HepG2 (cell line): ENCODE measurements around the gene PPP1R9B. TPM values are rescaled to one million over a fixed set of nuclear protein-coding genes. Genes with fewer than 3 reads are reported as not detected.

Experiments used
- CHCHD3 ChIP-seq: sonication (generic); formaldehyde crosslinking; IDR thresholded peaks from 2 replicates; pipeline ENCODE4 v1.8.0; 2022; ENCODE audit warnings: mild to moderate bottlenecking, missing genetic modification reagents, moderate library complexity
- MAF1 ChIP-seq: sonication (generic); formaldehyde crosslinking; IDR thresholded peaks from 2 replicates; pipeline ENCODE4 v1.5.0; 2020; ENCODE audit warnings: missing genetic modification reagents, borderline replicate concordance
- MZF1 ChIP-seq: sonication (generic); formaldehyde crosslinking; IDR thresholded peaks from 2 replicates; pipeline ENCODE4 v1.8.1; 2023; ENCODE audit warnings: mild to moderate bottlenecking, missing genetic modification reagents, borderline replicate concordance
- NBN ChIP-seq: fragments of 450-650 bp; conservative IDR thresholded peaks from 2 replicates; pipeline ENCODE4 v1.6.1; 2017
- NKX3-1 ChIP-seq: sonication (generic); formaldehyde crosslinking; IDR thresholded peaks from 2 replicates; pipeline ENCODE4 v1.5.0; 2020; ENCODE audit warnings: missing genetic modification reagents
- NR2F2 ChIP-seq: IDR thresholded peaks from 2 replicates; pipeline ENCODE4 v1.6.1; 2012; ENCODE audit warnings: low read depth, inconsistent platforms, borderline replicate concordance
- SPEN ChIP-seq: sonication (generic); formaldehyde crosslinking; IDR thresholded peaks from 2 replicates; pipeline ENCODE4 v1.5.1; 2020; ENCODE audit warnings: low read depth, mild to moderate bottlenecking, missing genetic modification reagents
- ZEB1 ChIP-seq: IDR thresholded peaks from 2 replicates; pipeline ENCODE4 v1.6.1; 2012; ENCODE audit warnings: mild to moderate bottlenecking, low read depth, inconsistent platforms; ENCODE audit not compliant: insufficient replicate concordance
- ZIK1 ChIP-seq: sonication (generic); formaldehyde crosslinking; IDR thresholded peaks from 2 replicates; pipeline ENCODE4 v1.5.0; 2020; ENCODE audit warnings: mild to moderate bottlenecking, low read depth, missing genetic modification reagents, borderline replicate concordance
- ZNF460 ChIP-seq: sonication (generic); formaldehyde crosslinking; IDR thresholded peaks from 2 replicates; pipeline ENCODE4 v1.5.1; 2020; ENCODE audit warnings: missing genetic modification reagents, mild to moderate bottlenecking, borderline replicate concordance
- ZNF589 ChIP-seq: sonication (generic); formaldehyde crosslinking; conservative IDR thresholded peaks from 2 replicates; pipeline ENCODE4 v1.8.0; 2022; ENCODE audit warnings: mild to moderate bottlenecking, moderate library complexity, missing genetic modification reagents
- ZNF720 ChIP-seq: sonication (generic); formaldehyde crosslinking; IDR thresholded peaks from 2 replicates; pipeline ENCODE4 v1.4.0; 2020; ENCODE audit warnings: missing genetic modification reagents
- ZNF839 ChIP-seq: sonication (generic); formaldehyde crosslinking; IDR thresholded peaks from 2 replicates; pipeline ENCODE4 v1.4.0; 2020; ENCODE audit warnings: missing genetic modification reagents, mild to moderate bottlenecking, borderline replicate concordance
- polyA plus RNA-seq, 8 experiments: library from polyadenylated mRNA; depleted of rRNA in 3 of 8; stranded (reverse) in 7 of 8; unstranded in 1 of 8; fragments of >200 nt; fragmentation: Illumina TruSeq in 4 of 8; extraction: Trizol in 4 of 8; gene quantifications; 2 replicates each; pipeline versions ENCODE4 v1.2.1 to v1.2.3, GENCODE V29; 2011 to 2016; ENCODE audit warnings: low read depth in 4 of 8, missing spikeins in 1 of 8, mixed read lengths in 1 of 8; ENCODE audit not compliant: insufficient read depth in 1 of 8
- total RNA-seq, 5 experiments: library from RNA; depleted of rRNA; stranded (reverse); fragments of >200 nt; fragmentation: Illumina TruSeq; extraction: Trizol; gene quantifications; 2 replicates each; pipeline ENCODE4 v1.2.3, GENCODE V29; 2016; ENCODE audit warnings: low read depth in 1 of 5
- TF ChIP-seq, protein P1 (sequence below): sonication (generic); formaldehyde crosslinking; IDR thresholded peaks from 2 replicates; pipeline ENCODE4 v1.5.0; 2020; ENCODE audit warnings: missing genetic modification reagents, mild to moderate bottlenecking, borderline replicate concordance
- TF ChIP-seq, protein P2 (sequence below): sonication (generic); formaldehyde crosslinking; IDR thresholded peaks from 2 replicates; pipeline ENCODE4 v1.4.0; 2020; ENCODE audit warnings: mild to moderate bottlenecking, missing genetic modification reagents
- TF ChIP-seq, protein P3 (sequence below): sonication (generic); formaldehyde crosslinking; IDR thresholded peaks from 2 replicates; pipeline ENCODE4 v1.4.0; 2020; ENCODE audit warnings: missing genetic modification reagents
- TF ChIP-seq, protein P4 (sequence below): sonication (generic); formaldehyde crosslinking; IDR thresholded peaks from 2 replicates; pipeline ENCODE4 v1.4.0; 2020; ENCODE audit warnings: low read depth, missing genetic modification reagents
- TF ChIP-seq, protein P5 (sequence below): sonication (generic); formaldehyde crosslinking; IDR thresholded peaks from 2 replicates; pipeline ENCODE4 v1.5.0; 2020; ENCODE audit warnings: missing genetic modification reagents
- TF ChIP-seq, protein P6 (sequence below): sonication (generic); formaldehyde crosslinking; IDR thresholded peaks from 2 replicates; pipeline ENCODE4 v1.4.0; 2020; ENCODE audit warnings: mild to moderate bottlenecking, missing genetic modification reagents

The PPP1R9B gene
- total and polyA plus RNA-seq, 2 of the 13 experiments (the other 11 are each of a cell fraction or from before 2014, with no cell fraction given): 9.4 to 15.8 TPM

DNA sequence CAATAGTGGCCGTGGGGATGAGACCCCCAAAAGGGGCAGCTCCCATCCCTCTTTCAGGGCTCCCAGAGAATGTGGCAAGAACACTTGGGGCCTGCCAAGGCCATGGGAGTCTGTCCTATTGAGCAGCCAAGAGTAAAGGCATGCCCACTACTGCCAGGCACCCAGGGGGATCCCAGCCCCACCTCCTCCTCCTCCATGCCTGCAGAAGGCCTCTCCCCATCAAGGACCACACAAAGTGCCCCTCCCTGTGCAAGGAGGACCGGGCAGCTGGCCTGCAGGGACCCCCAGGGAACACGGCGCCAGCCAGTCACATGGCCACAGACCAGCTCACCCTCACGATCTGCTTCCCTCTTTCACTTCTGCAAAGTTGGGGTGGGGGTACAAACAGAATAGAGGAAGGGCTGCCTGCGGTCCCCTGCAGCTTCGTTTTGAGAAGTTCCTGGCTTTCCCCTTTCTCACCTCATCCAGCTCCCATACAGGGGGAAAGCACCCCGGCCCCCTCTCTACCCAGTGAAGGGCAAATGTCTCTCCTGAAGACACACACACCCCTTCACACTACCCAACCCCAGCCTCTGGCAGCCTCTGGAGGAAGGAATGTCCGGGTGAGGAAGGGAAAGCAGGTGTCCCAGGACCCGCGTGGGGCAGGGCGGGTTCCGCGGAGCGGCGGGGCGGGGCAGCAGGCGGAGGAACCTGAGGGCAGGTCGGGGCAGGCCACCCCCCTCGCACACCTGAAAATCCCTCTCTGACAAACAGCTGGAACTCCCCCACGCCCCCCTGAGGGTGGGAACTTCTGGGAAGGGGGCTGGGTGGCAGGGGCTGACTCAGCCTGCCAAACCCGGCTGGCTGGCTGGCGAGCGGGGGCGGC lies 2.0 kb downstream of the PPP1R9B start (continued):
- TF ChIP-seq, protein P1, sequence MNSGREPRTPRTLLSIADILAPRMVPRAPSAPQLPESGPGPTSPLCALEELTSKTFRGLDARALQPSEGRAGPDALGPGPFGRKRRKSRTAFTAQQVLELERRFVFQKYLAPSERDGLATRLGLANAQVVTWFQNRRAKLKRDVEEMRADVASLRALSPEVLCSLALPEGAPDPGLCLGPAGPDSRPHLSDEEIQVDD (CRISPR knock-in tag): no peak
- TF ChIP-seq, protein P2, sequence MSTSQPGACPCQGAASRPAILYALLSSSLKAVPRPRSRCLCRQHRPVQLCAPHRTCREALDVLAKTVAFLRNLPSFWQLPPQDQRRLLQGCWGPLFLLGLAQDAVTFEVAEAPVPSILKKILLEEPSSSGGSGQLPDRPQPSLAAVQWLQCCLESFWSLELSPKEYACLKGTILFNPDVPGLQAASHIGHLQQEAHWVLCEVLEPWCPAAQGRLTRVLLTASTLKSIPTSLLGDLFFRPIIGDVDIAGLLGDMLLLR (CRISPR knock-in tag): no peak
- TF ChIP-seq ZNF839 (CRISPR knock-in tag): no peak
- TF ChIP-seq NKX3-1 (CRISPR knock-in tag): no peak
- TF ChIP-seq ZEB1: peak; percentile 63
- TF ChIP-seq, protein P3, sequence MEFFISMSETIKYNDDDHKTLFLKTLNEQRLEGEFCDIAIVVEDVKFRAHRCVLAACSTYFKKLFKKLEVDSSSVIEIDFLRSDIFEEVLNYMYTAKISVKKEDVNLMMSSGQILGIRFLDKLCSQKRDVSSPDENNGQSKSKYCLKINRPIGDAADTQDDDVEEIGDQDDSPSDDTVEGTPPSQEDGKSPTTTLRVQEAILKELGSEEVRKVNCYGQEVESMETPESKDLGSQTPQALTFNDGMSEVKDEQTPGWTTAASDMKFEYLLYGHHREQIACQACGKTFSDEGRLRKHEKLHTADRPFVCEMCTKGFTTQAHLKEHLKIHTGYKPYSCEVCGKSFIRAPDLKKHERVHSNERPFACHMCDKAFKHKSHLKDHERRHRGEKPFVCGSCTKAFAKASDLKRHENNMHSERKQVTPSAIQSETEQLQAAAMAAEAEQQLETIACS: no peak
- TF ChIP-seq SPEN: no peak
- TF ChIP-seq NBN: no peak
- TF ChIP-seq ZNF589: no peak
- no peak for TF ChIP-seq NR2F2
- no peak for TF ChIP-seq MAF1
- TF ChIP-seq ZIK1 (CRISPR knock-in tag): no peak
- TF ChIP-seq, protein P4, sequence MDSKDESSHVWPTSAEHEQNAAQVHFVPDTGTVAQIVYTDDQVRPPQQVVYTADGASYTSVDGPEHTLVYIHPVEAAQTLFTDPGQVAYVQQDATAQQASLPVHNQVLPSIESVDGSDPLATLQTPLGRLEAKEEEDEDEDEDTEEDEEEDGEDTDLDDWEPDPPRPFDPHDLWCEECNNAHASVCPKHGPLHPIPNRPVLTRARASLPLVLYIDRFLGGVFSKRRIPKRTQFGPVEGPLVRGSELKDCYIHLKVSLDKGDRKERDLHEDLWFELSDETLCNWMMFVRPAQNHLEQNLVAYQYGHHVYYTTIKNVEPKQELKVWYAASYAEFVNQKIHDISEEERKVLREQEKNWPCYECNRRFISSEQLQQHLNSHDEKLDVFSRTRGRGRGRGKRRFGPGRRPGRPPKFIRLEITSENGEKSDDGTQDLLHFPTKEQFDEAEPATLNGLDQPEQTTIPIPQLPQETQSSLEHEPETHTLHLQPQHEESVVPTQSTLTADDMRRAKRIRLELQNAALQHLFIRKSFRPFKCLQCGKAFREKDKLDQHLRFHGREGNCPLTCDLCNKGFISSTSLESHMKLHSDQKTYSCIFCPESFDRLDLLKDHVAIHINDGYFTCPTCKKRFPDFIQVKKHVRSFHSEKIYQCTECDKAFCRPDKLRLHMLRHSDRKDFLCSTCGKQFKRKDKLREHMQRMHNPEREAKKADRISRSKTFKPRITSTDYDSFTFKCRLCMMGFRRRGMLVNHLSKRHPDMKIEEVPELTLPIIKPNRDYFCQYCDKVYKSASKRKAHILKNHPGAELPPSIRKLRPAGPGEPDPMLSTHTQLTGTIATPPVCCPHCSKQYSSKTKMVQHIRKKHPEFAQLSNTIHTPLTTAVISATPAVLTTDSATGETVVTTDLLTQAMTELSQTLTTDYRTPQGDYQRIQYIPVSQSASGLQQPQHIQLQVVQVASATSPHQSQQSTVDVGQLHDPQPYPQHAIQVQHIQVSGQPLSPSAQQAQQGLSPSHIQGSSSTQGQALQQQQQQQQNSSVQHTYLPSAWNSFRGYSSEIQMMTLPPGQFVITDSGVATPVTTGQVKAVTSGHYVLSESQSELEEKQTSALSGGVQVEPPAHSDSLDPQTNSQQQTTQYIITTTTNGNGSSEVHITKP (CRISPR knock-in tag): peak; percentile 62
- TF ChIP-seq, protein P5, sequence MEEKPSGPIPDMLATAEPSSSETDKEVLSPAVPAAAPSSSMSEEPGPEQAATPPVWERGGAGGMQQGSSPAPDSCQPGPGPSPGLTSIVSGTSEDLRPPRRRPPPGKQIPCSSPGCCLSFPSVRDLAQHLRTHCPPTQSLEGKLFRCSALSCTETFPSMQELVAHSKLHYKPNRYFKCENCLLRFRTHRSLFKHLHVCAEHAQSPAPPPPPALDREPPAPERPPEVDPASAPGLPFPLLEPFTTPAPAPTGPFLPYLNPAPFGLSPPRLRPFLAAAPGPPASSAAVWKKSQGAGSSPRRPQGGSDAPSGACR (CRISPR knock-in tag): no peak
- no peak for TF ChIP-seq MZF1
- no peak for TF ChIP-seq ZNF460 (CRISPR knock-in tag)
- no peak for TF ChIP-seq ZNF720 (CRISPR knock-in tag)
- no peak for TF ChIP-seq CHCHD3
- TF ChIP-seq, protein P6, sequence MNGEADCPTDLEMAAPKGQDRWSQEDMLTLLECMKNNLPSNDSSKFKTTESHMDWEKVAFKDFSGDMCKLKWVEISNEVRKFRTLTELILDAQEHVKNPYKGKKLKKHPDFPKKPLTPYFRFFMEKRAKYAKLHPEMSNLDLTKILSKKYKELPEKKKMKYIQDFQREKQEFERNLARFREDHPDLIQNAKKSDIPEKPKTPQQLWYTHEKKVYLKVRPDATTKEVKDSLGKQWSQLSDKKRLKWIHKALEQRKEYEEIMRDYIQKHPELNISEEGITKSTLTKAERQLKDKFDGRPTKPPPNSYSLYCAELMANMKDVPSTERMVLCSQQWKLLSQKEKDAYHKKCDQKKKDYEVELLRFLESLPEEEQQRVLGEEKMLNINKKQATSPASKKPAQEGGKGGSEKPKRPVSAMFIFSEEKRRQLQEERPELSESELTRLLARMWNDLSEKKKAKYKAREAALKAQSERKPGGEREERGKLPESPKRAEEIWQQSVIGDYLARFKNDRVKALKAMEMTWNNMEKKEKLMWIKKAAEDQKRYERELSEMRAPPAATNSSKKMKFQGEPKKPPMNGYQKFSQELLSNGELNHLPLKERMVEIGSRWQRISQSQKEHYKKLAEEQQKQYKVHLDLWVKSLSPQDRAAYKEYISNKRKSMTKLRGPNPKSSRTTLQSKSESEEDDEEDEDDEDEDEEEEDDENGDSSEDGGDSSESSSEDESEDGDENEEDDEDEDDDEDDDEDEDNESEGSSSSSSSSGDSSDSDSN: peak; percentile 55; the same call in 1 of the 2 replicates
